HG03378 (cell line): ENCODE results near the gene CALML3.

Experiments
- ATAC-seq: cut with Tn5 transposase; IDR thresholded peaks from one replicate; pipeline ENCODE4 v1.9.1; 2021; ENCODE audit warnings: mild to moderate bottlenecking, moderate library complexity; ENCODE audit not compliant: unreplicated experiment

CALML3 gene

GRCh38 chr10:5523796-5524574 is 776 bp upstream of the CALML3 start:
- ATAC-seq, result no peak

- ATAC-seq, result no peak
These were observed 990 bp downstream of the CALML3 start for GRCh38 chr10:5525561-5526341.

- ATAC-seq, result no peak
These were observed 2.0 kb downstream of the CALML3 start for GRCh38 chr10:5526691-5527331.

- no peak for ATAC-seq
These were observed 2.8 kb downstream of the CALML3 start for GRCh38 chr10:5527332-5528200.

- ATAC-seq, result no peak
These were observed 4.4 kb downstream of the CALML3 start for GRCh38 chr10:5528989-5529701.

GRCh38 chr10:5529702-5530411 is 5.1 kb downstream of the CALML3 start:
- ATAC-seq, result no peak

- no peak for ATAC-seq
These were observed 5.6 kb downstream of the CALML3 start for GRCh38 chr10:5530412-5530806.

- no peak for ATAC-seq
These were observed 6.2 kb downstream of the CALML3 start for GRCh38 chr10:5530846-5531557.

GRCh38 chr10:5531558-5532306 is 7.0 kb downstream of the CALML3 start:
- ATAC-seq, result no peak

GRCh38 chr10:5532307-5532605 is 7.5 kb downstream of the CALML3 start:
- ATAC-seq, result no peak

GRCh38 chr10:5532618-5533097 is 7.9 kb downstream of the CALML3 start:
- no peak for ATAC-seq

GRCh38 chr10:5533098-5533731 is 8.5 kb downstream of the CALML3 start:
- no peak for ATAC-seq

GRCh38 chr10:5534051-5534821 is 9.5 kb downstream of the CALML3 start:
- ATAC-seq, result no peak

- no peak for ATAC-seq
These were observed 10.4 kb downstream of the CALML3 start for GRCh38 chr10:5534880-5535856.

GRCh38 chr10:5536486-5537081 is 11.8 kb downstream of the CALML3 start:
- ATAC-seq, result no peak
